NCI-H2196 treated with DMSO at 0.1 percent for 48 hours (cell line): ENCODE data around the gene PYROXD2.

ENCODE experiments used
- DNase-seq: peaks from one replicate; lab custom pipeline; 2025; ENCODE audit not compliant: unreplicated experiment; lab: John Stamatoyannopoulos, UW

The PYROXD2 gene

DNA sequence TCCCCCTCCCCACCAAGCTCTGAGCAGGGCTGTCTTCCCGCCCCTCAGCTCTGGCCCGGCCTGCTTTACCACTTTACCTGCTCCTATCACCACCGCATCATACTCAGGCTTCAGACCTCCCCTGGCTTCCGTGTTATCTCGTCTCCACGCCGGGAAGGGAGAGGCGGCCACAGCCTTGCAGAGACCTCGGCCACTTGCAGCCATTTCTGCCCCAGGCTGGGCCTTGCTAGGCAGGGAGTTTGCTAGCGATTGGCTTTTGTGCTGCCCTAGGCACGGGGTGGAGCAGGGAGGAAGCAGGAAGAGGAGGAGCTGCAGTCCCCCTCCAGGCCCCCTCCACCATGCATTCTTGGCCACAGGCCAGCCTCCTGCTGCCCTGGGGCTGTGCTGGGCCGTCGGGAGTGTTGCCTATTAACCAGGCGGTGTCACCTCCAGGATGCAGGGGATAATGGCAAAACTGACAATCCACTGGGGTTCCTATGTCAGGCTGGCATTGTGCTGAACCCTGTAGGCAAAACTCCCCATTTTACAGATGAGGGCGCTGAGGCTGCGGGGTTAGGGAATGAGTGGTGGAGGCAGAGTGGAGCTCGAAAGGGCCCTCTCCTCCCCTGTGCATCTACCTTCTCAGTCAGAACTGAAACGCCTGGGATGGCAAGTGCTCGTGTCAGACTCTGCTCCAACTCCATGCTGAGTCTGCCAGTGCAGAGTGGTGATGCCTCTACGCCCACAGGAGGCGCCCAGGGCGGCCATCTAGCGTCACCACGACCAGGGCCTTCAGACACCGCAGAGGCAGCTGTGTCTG is at the start of gene PYROXD2:
PYROXD2 (minus strand) TSS at position 251 of the 799 bp plus-strand sequence; CDS start at position 204, 47 bp downstream.
- DNase-seq = peak; percentile 51

DNA sequence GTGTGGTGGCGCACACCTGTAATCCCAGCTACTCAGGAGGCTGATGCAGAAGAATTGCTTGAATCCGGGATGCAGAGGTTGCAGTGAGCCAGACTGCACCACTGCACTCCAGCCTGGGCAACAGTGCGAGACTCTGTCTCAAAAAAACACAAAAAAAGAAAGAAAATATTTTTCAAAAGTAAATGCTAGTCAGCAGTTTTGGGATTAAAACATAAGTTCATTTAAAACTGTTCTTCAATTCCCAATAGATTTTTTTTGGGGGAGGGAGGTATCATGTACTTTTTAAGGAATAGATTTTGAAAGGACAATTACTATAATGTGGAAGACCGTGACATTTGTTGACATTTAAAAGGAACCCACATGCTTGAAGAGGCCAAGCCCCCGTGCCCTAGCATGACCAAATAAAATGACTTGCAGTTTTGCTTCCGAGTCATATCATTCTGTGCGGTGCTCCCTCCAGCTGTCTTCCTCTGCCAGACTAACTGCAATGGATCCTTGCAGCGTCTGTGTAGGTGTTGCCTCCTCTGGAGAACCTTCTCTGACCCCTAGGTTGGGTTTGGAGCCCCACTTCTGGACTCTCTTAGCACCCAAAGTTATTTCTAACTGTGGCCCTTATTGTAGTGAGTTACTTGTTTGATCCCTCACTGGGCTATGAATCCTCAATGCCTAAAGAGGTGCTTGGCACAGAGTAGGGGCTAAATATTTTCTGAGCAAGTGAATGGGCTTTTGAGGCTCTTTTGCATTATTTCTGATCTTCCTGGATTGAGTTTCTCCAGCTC is 49.2 kb upstream of the PYROXD2 start:
- DNase-seq = no peak

DNA sequence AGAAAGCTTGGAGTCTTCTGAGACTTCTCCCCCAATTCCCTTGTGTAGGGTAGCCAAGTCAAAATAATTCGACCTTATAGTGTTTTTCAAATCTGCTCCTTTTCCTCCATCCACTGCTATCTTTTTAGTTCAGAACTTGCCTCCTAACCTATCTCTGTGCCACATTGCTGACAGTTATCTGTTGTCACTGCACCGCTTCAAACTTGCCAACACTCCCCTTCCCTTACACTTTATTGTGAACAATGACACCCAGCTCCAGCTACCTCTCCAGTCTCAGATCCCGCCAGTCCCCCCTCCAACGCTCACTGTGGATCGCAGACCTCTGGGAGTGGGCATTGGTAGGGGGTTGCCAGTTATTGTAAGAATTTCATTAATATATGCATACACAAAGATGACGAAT is 48.0 kb upstream of the PYROXD2 start:
- DNase-seq = no peak

DNA sequence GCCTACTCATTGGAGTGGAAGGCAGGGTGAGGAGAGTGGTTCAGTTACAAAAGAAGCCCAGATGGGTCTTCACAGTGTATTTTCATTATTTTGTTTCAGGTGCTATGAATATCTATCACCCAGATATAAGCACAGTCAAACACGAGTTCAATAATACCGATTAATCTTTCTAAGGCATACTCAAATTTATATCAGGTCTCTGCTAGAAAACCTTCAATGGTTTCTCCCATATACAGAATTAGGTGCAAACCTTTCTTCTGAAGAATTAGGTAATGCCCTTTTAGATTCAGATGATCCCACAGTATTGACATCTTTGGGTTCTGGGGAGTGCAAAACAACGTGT is 46.5 kb upstream of the PYROXD2 start:
- DNase-seq = no peak

- peak; percentile 42 for DNase-seq
These were observed 46.0 kb upstream of the PYROXD2 start for GRCh38 chr10:98460837-98461499.

DNA sequence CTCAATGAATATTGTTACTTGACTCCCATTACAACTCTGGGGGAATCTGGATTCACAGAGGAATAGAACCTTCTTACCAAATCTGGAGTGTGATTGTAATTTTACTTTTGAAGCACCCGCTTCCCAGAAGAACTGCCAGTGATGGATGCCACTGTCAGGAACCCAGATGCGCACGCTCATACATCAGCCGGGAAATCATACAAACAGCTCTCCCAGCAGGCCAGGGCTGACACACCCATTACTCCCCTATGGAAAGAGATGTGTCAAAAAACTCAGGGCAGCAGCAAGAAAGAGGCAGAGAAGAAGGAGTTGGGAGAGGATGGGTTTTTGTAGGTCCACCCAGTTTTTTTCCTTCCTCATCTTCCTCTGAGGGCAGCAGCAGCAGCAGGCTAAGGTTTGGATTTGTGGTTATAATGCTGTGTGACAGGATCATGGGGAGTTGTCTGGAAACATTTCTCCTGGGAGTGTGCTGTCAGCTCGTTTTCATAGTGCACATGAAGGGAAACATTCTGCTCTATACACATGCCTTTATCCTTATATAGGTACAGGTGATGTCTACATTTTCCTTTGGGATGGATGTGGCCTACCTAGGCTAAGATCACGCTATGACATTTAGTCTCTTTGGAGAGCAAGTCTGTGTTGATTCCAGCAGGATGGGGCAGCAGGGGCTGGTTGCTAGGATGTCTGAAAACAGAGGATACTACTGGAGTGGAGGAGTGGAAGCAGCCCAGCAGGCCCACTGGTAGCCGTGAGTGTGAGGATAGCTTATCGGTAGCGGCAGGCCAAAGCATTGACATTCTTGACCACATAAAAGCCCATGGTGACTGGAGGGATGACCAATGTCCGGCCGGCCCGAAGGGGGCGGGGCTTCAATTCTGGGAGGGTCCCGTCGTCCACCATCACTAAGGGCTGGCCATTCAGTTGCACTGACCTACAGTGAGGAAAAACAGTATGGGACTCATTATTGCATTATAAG is 44.1 kb upstream of the PYROXD2 start:
- DNase-seq = no peak

GRCh38 chr10:98457721-98458120 is 42.7 kb upstream of the PYROXD2 start:
- DNase-seq = no peak

DNA sequence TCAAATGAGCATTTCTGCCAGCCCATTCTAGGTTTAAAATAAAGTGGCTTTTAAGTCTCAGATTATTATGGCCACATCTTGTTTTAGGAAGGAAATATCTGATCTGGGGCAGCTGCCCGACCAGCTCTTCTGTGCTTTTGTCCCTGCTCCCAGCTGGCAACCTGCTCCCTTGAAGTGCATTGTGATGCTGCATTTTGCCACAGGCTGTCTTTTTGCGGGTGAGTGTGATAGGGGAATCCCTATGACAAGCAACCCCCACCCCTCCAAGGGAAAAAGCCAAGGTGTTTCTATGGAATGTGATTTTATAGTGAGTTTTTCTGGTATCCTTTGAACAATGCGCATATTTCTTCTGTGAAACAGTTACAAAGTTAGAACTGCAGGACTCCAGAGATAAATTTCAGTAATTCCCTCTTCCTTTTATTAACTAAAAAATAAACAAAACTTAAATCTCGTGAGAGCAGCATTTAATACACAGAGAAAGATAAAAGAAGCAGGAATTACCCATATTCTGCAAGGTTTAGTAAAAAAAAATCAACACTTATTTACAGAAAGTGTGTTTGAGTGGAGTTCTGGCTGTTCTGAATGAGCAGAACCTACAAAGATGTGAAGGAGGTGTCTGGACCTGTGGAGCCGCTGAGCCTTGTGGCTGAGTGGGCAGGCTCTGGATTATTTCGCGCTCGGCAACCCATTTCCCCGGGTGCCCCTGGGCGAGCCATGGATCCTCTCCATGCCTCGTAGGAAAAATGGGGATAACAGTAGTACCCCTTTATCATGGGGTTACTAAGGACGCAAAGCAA is 41.9 kb upstream of the PYROXD2 start:
- no peak for DNase-seq

- no peak for DNase-seq
These were observed 41.1 kb upstream of the PYROXD2 start for GRCh38 chr10:98456043-98456570.

DNA sequence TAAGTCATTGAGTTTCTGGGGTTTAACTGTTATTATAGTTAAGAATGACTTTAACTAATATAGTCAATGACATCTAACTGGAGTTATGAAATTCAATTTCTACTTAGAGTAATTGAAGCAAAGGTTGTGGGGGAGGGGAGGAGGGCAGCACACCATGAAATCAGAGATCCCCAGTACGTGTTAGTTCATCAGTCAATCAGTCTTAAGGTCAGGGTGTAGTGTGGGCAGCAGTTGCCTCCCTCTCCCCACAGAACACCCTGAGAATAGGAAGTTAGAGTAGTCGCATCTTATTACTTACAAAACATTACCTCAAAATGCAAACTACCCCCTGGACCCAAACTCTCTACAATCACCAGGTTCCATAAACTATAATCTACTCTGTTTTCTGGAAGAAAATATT is 38.7 kb upstream of the PYROXD2 start:
- DNase-seq = no peak

DNA sequence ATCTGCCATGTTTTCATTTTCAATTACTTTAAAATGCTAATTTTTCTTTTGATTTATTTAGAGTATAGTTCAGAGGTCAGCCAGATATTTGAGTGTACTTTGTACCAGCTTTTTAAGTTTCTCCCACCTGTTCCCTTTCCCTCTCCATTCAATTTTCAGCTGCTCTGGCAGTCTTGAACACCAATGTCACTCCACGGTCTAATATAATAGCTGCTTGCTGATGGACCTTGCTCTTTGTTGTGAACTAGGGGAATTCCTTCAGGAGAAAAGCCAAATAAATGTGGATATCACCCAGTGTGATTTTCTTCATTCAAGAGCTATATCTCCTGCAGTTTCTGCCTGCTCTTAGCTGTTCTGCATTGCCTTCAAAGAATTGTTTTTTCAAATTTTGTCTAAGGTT is 35.6 kb upstream of the PYROXD2 start:
- no peak for DNase-seq

- DNase-seq = no peak
These were observed 34.3 kb upstream of the PYROXD2 start for GRCh38 chr10:98449287-98449686.

DNA sequence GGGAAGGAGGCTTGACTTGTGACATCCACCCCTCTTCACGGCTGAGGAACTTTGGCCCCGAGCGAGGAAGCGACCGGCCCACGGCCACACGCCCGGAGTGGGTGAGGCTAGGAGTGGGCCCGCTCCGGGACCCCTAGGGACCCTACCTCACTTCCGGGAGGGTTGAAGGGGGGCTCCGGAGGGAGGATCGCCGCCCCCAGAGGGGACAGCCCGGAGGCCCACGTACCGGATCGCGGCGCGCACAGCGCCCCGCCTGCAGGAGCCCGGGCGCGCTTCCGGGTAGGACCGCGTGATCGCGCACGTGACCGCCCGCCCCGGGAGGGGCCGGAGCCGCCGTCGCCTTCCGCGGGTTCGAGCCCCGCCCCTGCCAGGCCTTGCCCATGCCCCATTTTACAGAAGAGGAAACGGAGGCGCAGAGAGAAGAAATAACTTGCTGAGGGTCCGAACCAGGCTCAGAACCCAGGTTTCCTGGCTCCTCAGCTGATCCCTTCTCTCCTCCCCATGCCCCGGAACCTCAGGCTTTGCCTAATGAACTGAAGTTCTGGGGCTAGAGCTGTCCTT is 31.8 kb upstream of the PYROXD2 start, which contains the start of gene HPS1:
HPS1 (minus strand) TSS at position 275 of the 561 bp plus-strand sequence. CDS start 3,695 bp downstream, outside the sequence.
- peak; percentile 6 for DNase-seq

DNA sequence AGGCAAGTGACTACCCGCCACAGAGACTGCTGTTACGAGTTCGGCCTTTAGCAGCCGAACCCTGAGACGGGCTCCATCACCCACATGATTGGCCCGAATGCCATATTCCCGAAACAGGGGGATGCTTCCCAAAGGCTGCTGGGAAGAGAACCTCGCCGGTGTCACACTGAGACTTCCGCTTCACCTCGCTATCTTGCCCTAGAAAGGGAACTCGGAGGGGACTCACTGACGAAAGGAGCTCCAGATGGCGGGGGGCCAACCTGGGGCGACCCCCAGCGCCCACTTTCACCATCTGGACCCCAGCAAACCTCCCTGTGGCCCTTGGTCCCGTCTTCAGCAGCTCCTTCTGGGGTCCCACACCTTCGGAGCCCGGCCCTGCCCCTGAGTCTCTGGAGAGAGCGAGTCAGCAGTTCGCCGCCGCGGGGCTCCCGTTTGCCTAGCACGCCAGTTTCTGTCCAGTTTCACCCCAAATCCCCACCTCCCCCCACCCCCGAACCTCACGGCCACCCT is 31.2 kb upstream of the PYROXD2 start:
- DNase-seq = no peak

- DNase-seq = no peak
These were observed 30.3 kb upstream of the PYROXD2 start for GRCh38 chr10:98445200-98445812.

GRCh38 chr10:98444314-98445006 is 29.5 kb upstream of the PYROXD2 start:
- no peak for DNase-seq

DNA sequence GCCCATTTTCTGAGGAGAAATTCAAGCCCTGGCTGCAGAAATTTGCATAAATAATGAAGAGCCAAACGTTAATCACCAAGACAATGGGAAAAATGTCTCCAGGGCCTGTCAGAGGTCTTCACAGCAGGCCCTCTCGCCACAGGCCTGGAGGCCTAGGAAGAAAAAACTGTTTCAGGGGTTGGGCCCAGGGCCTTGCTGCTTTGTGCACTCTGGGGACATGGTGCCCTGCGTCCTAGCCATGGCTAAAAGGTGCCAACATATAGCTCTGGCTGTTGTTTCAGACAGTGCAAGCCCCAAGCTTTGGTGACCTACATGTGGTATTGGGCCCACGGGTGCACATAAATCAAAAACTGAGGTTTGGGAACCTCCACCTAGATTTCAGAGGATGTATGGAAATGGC is 23.7 kb upstream of the PYROXD2 start:
- no peak for DNase-seq

- DNase-seq = no peak
These were observed 21.7 kb upstream of the PYROXD2 start for GRCh38 chr10:98436704-98437103.
